A549 (cell line): ENCODE results near the gene NIT2.

Source experiments
- ESRRA ChIP-seq: fragments of 150-350 bp; IDR thresholded peaks from 2 replicates; pipeline ENCODE4 v1.6.1; 2014; ENCODE audit warnings: mild to moderate bottlenecking, low read length, borderline replicate concordance
- POLR2A ChIP-seq: IDR thresholded peaks from 2 replicates; pipeline ENCODE4 v1.6.1; 2012; ENCODE audit warnings: mild to moderate bottlenecking, low read length
- RFX5 ChIP-seq: fragments of 450-650 bp; IDR thresholded peaks from 2 replicates; pipeline ENCODE4 v1.7.1; 2014; ENCODE audit warnings: antibody characterized with exemption, mild to moderate bottlenecking, moderate library complexity
- SMC3 ChIP-seq: fragments of >200 bp; sonication (Bioruptor Twin); formaldehyde crosslinking; IDR thresholded peaks from 3 replicates; pipeline ENCODE4 v1.6.1; 2018; ENCODE audit warnings: inconsistent platforms
- SREBF2 ChIP-seq: fragments of 450-650 bp; IDR thresholded peaks from 2 replicates; pipeline ENCODE4 v1.6.1; 2014; ENCODE audit warnings: mild to moderate bottlenecking, moderate library complexity
- TFCP2L1 ChIP-seq: fragments of 250-450 bp; sonication (Bioruptor Pico); IDR thresholded peaks from 2 replicates; pipeline ENCODE4 v1.5.0; 2021; ENCODE audit warnings: mild to moderate bottlenecking
- TF ChIP-seq, protein P1 (sequence below): fragments of >200 bp; sonication (Bioruptor Twin); formaldehyde crosslinking; IDR thresholded peaks from 3 replicates; pipeline ENCODE4 v1.5.1; 2016
- TF ChIP-seq, protein P2 (sequence below): fragments of >200 bp; sonication (Bioruptor Twin); formaldehyde crosslinking; IDR thresholded peaks from 3 replicates; pipeline ENCODE4 v1.6.1; 2016
- TF ChIP-seq, protein P3 (sequence below): fragments of 450-650 bp; IDR thresholded peaks from 2 replicates; pipeline ENCODE4 v1.6.1; 2014; ENCODE audit warnings: antibody characterized with exemption

DNA sequence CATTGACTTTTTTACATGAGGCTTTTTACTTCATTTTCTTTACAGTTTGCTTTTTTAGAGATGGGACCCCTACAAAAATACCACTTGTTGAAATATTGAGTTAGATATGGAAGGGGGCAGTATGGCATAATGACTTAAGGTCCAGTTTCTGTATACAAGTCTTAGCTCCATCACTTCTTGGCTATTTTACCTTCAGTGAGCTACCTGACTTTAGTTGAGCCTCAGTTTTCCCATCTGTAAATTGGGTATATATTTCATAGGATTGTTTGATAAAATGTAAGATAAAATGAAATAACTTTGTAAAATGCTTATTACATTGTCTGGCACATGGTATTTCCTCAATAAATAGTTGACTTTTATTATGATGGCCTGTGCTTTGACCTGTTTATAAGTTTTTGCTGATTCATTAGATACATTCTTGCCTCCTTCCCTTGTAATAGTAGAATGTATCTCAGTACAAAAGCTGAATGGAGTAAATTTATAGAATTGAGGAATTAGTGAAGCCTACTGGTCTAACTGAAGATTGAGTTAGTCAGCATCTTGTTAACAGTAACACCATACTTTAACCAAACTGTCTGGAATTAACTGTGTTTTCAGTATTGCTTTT, 46.2 kb upstream of the NIT2 start:
- TF ChIP-seq SMC3 (no peak), POLR2A (no peak), ESRRA (no peak), SREBF2 (no peak), TFCP2L1 (CRISPR knock-in tag) (no peak), RFX5 (no peak)
- TF ChIP-seq, protein P1, sequence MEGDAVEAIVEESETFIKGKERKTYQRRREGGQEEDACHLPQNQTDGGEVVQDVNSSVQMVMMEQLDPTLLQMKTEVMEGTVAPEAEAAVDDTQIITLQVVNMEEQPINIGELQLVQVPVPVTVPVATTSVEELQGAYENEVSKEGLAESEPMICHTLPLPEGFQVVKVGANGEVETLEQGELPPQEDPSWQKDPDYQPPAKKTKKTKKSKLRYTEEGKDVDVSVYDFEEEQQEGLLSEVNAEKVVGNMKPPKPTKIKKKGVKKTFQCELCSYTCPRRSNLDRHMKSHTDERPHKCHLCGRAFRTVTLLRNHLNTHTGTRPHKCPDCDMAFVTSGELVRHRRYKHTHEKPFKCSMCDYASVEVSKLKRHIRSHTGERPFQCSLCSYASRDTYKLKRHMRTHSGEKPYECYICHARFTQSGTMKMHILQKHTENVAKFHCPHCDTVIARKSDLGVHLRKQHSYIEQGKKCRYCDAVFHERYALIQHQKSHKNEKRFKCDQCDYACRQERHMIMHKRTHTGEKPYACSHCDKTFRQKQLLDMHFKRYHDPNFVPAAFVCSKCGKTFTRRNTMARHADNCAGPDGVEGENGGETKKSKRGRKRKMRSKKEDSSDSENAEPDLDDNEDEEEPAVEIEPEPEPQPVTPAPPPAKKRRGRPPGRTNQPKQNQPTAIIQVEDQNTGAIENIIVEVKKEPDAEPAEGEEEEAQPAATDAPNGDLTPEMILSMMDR = no peak
- TF ChIP-seq, protein P2, sequence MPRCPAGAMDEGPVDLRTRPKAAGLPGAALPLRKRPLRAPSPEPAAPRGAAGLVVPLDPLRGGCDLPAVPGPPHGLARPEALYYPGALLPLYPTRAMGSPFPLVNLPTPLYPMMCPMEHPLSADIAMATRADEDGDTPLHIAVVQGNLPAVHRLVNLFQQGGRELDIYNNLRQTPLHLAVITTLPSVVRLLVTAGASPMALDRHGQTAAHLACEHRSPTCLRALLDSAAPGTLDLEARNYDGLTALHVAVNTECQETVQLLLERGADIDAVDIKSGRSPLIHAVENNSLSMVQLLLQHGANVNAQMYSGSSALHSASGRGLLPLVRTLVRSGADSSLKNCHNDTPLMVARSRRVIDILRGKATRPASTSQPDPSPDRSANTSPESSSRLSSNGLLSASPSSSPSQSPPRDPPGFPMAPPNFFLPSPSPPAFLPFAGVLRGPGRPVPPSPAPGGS = no peak
- TF ChIP-seq, protein P3, sequence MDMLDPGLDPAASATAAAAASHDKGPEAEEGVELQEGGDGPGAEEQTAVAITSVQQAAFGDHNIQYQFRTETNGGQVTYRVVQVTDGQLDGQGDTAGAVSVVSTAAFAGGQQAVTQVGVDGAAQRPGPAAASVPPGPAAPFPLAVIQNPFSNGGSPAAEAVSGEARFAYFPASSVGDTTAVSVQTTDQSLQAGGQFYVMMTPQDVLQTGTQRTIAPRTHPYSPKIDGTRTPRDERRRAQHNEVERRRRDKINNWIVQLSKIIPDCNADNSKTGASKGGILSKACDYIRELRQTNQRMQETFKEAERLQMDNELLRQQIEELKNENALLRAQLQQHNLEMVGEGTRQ = no peak
